ENCODE results near the gene MANF. TPM values are rescaled to one million over a fixed set of nuclear protein-coding genes. Genes with fewer than 3 reads are reported as not detected.

MANF gene
- total and polyA plus RNA-seq, 4 donors, result 40.1 to 173 (median 86.7) TPM

- Histone ChIP-seq H3K27me3 (ENCODE audit: control insufficient read depth in 3 of 3, insufficient read depth in 3 of 3, low read length in 2 of 3) (peaks cover 0 to 2% (median 0%) of the 10 kb centered on the region in 3 donors), H3K36me3 (ENCODE audit: control insufficient read depth in 4 of 4, insufficient read depth in 4 of 4, low read length in 4 of 4) (no peaks in the 10 kb centered on the region), H3K9me3 (ENCODE audit: control insufficient read depth in 4 of 4, insufficient read depth in 3 of 4, low read length in 3 of 4) (no peaks in the 10 kb centered on the region), H3K4me3 (no peak overlapping the region), H3K27ac (ENCODE audit: low read depth in 1 of 2, low read length in 1 of 2) (no peak overlapping the region), H3K4me1 (ENCODE audit: control insufficient read depth in 5 of 5, insufficient read depth in 5 of 5, low read length in 5 of 5) (no peaks in the 10 kb centered on the region), H3K9ac (ENCODE audit: insufficient read depth in 1 of 2, low read length in 2 of 2) (no peak overlapping the region)
- DNase-seq (no peak), ATAC-seq (ENCODE audit: insufficient read depth, low FRiP score) (no peak)
- TF ChIP-seq, protein P1, sequence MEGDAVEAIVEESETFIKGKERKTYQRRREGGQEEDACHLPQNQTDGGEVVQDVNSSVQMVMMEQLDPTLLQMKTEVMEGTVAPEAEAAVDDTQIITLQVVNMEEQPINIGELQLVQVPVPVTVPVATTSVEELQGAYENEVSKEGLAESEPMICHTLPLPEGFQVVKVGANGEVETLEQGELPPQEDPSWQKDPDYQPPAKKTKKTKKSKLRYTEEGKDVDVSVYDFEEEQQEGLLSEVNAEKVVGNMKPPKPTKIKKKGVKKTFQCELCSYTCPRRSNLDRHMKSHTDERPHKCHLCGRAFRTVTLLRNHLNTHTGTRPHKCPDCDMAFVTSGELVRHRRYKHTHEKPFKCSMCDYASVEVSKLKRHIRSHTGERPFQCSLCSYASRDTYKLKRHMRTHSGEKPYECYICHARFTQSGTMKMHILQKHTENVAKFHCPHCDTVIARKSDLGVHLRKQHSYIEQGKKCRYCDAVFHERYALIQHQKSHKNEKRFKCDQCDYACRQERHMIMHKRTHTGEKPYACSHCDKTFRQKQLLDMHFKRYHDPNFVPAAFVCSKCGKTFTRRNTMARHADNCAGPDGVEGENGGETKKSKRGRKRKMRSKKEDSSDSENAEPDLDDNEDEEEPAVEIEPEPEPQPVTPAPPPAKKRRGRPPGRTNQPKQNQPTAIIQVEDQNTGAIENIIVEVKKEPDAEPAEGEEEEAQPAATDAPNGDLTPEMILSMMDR (IDR thresholded peaks at IDR 0.05; ENCODE audit: control extremely low read depth, extremely low read depth), result no peak
- 79 to 90% methylated on average over 5 of the region's 5 CpGs for WGBS, 2 donors
Measured at GRCh38 chr3:51373658-51374421, 11.3 kb upstream of the MANF start.

DNA sequence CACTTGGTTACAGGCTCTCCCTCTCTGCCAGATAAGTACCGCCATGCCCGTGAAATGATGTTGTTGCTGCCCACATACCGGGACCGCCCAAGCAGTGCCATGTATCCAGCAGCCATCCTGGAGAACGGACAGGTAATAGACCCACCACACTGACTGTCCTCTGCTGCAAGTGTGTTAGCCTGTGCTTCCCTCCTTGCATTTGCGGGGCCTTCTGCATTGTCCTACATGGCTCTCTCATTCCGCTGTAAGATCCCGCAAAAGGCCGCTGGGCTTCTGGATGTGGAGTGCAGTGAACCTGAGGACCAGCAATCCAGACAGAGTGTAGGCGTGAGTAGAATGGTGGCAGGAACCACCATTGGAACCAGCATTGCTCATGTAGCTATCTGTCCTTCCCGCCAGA lies 10.6 kb upstream of the MANF start:
- no peak overlapping the region for H3K9ac ChIP-seq (ENCODE audit: insufficient read depth in 1 of 2, low read length in 2 of 2)
- no peaks in the 10 kb centered on the region for H3K4me1 ChIP-seq (ENCODE audit: control insufficient read depth in 5 of 5, insufficient read depth in 5 of 5, low read length in 5 of 5)
- H3K4me3 ChIP-seq, result no peak overlapping the region
- no peak for ATAC-seq (ENCODE audit: insufficient read depth, low FRiP score)
- no peak for DNase-seq
- H3K36me3 ChIP-seq (ENCODE audit: control insufficient read depth in 4 of 4, insufficient read depth in 4 of 4, low read length in 4 of 4), result no peaks in the 10 kb centered on the region
- no peaks in the 10 kb centered on the region for H3K9me3 ChIP-seq (ENCODE audit: control insufficient read depth in 4 of 4, insufficient read depth in 3 of 4, low read length in 3 of 4)
- WGBS, 2 donors, result 95 to 96% methylated on average over 11 of the region's 11 CpGs
- H3K27me3 ChIP-seq (ENCODE audit: control insufficient read depth in 3 of 3, insufficient read depth in 3 of 3, low read length in 2 of 3), result peaks cover 0 to 2% (median 0%) of the 10 kb centered on the region in 3 donors
- no peak overlapping the region for H3K27ac ChIP-seq (ENCODE audit: low read depth in 1 of 2, low read length in 1 of 2)
- TF ChIP-seq, protein P1 (IDR thresholded peaks at IDR 0.05; ENCODE audit: control extremely low read depth, extremely low read depth), result no peak

GRCh38 chr3:51375136-51375535 lies 10.0 kb upstream of the MANF start:
- TF ChIP-seq, protein P1 (IDR thresholded peaks at IDR 0.05; ENCODE audit: control extremely low read depth, extremely low read depth), result no peak
- Histone ChIP-seq H3K4me3 (no peak overlapping the region), H3K27ac (ENCODE audit: low read depth in 1 of 2, low read length in 1 of 2) (no peak overlapping the region), H3K4me1 (ENCODE audit: control insufficient read depth in 5 of 5, insufficient read depth in 5 of 5, low read length in 5 of 5) (no peaks in the 10 kb centered on the region), H3K27me3 (ENCODE audit: control insufficient read depth in 3 of 3, insufficient read depth in 3 of 3, low read length in 2 of 3) (peaks cover 0 to 2% (median 0%) of the 10 kb centered on the region in 3 donors), H3K36me3 (ENCODE audit: control insufficient read depth in 4 of 4, insufficient read depth in 4 of 4, low read length in 4 of 4) (no peaks in the 10 kb centered on the region), H3K9ac (ENCODE audit: insufficient read depth in 1 of 2, low read length in 2 of 2) (no peak overlapping the region), H3K9me3 (ENCODE audit: control insufficient read depth in 4 of 4, insufficient read depth in 3 of 4, low read length in 3 of 4) (no peaks in the 10 kb centered on the region)
- ATAC-seq (ENCODE audit: insufficient read depth, low FRiP score), result no peak
- no peak for DNase-seq
